Measurements from ENCODE around the gene FOSL2.

DNA sequence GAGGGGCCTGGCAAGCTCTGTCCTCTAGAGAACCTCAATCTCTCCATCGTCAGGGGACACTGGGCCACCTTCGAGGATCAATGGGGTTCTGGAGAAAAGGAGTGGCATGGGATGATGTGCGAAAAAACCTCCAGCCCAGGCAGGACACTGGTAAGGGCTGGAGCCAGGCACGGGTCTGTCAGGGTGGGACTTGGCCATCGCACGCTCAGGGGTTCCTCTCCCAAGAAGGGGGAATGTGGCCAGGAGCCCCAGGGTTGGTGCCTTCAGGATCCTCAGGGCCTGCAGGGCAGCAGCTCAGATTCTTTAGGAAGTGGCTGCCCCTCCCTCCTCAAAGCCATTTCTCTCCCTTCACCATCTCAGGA, 56.4 kb downstream of the FOSL2 start:
- TF ChIP-seq, protein P1, sequence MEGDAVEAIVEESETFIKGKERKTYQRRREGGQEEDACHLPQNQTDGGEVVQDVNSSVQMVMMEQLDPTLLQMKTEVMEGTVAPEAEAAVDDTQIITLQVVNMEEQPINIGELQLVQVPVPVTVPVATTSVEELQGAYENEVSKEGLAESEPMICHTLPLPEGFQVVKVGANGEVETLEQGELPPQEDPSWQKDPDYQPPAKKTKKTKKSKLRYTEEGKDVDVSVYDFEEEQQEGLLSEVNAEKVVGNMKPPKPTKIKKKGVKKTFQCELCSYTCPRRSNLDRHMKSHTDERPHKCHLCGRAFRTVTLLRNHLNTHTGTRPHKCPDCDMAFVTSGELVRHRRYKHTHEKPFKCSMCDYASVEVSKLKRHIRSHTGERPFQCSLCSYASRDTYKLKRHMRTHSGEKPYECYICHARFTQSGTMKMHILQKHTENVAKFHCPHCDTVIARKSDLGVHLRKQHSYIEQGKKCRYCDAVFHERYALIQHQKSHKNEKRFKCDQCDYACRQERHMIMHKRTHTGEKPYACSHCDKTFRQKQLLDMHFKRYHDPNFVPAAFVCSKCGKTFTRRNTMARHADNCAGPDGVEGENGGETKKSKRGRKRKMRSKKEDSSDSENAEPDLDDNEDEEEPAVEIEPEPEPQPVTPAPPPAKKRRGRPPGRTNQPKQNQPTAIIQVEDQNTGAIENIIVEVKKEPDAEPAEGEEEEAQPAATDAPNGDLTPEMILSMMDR (conservative IDR thresholded peaks at IDR 0.05), result no peak
- TF ChIP-seq ZFX (IDR thresholded peaks at IDR 0.05), result no peak

Measured in C4-2B (cell line).